Left ventricle myocardium inferior (tissue), 1 donor: ENCODE results near the gene COL4A5. TPM values are rescaled to one million over a fixed set of nuclear protein-coding genes. Genes with fewer than 3 reads are reported as not detected.

Source experiments
- DNase-seq: peaks from one replicate; pipeline ENCODE4 v3.0.0-alpha.2; 2020
- H3K27ac ChIP-seq: fragments of 200-600 bp; replicated peaks from 2 replicates; pipeline ENCODE4 v1.8.0; 2021
- H3K27me3 ChIP-seq: fragments of 200-600 bp; 2 replicates; pipeline ENCODE4 v1.8.0; 2021; ENCODE audit warnings: low read depth
- H3K36me3 ChIP-seq: fragments of 200-600 bp; 2 replicates; pipeline ENCODE4 v1.8.0; 2021
- H3K4me1 ChIP-seq: fragments of 200-600 bp; 2 replicates; pipeline ENCODE4 v1.8.0; 2021
- H3K4me3 ChIP-seq: fragments of 200-600 bp; 2 replicates; pipeline ENCODE4 v1.8.0; 2021; ENCODE audit warnings: mild to moderate bottlenecking, moderate library complexity
- H3K9me3 ChIP-seq: fragments of 200-600 bp; replicated peaks from 2 replicates; pipeline ENCODE4 v1.8.0; 2021
- intact Hi-C: fragments of 100-400 bp; cut with micrococcal nuclease; formaldehyde crosslinking; loops from one replicate; pipeline ENCODE4 v1.11.0; 2022
- total RNA-seq: library from RNA; stranded (reverse); fragmentation: NEBNext Ultra II Directional; extraction: Animal tissue kit (Norgen Biotek cat#: 25700); gene quantifications from one replicate; pipeline ENCODE4 v1.2.1, GENCODE V29; 2021
- TF ChIP-seq, protein P1 (sequence below): fragments of 200-600 bp; IDR thresholded peaks from 2 replicates; pipeline ENCODE4 v1.8.0; 2021; ENCODE audit warnings: antibody characterized with exemption, mild to moderate bottlenecking, borderline replicate concordance
- donor health status: DM: no; HTN: yes; CAD: no; lungs with severe emphysema.

Gene COL4A5
- total RNA-seq, 1 donor from 2014 or later: 10.8 TPM

DNA sequence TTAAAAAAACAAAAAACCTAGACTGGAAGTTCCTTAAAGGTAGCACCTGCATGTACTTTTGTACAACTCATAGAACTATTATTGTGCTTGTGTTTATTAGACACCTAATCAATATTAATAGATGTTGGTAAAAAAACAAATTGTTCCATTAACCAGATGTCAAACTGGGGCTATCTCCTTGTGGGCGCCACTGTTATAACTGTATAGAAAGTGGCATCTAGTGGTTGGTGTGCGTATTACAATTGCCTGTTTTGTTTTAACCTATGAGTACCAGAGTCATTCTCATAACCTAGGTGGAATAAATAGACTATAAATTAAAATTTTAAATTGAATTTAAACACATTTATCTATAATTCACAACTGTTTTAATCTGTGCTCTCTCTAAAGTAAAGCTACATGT is 97.4 kb downstream of the COL4A5 start:
- Histone ChIP-seq H3K27ac (no peak overlapping the region), H3K27me3 (no peaks in the 10 kb centered on the region), H3K4me1 (no peaks in the 10 kb centered on the region), H3K4me3 (no peak overlapping the region), H3K36me3 (no peaks in the 10 kb centered on the region), H3K9me3 (no peaks in the 10 kb centered on the region)
- DNase-seq: no peak
- intact Hi-C loops: loop anchor here (10.0 kb wide), 1 partner anchor 322 kb away; no protein-coding TSS in a partner anchor
- TF ChIP-seq, protein P1, sequence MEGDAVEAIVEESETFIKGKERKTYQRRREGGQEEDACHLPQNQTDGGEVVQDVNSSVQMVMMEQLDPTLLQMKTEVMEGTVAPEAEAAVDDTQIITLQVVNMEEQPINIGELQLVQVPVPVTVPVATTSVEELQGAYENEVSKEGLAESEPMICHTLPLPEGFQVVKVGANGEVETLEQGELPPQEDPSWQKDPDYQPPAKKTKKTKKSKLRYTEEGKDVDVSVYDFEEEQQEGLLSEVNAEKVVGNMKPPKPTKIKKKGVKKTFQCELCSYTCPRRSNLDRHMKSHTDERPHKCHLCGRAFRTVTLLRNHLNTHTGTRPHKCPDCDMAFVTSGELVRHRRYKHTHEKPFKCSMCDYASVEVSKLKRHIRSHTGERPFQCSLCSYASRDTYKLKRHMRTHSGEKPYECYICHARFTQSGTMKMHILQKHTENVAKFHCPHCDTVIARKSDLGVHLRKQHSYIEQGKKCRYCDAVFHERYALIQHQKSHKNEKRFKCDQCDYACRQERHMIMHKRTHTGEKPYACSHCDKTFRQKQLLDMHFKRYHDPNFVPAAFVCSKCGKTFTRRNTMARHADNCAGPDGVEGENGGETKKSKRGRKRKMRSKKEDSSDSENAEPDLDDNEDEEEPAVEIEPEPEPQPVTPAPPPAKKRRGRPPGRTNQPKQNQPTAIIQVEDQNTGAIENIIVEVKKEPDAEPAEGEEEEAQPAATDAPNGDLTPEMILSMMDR: peak; percentile 63

DNA sequence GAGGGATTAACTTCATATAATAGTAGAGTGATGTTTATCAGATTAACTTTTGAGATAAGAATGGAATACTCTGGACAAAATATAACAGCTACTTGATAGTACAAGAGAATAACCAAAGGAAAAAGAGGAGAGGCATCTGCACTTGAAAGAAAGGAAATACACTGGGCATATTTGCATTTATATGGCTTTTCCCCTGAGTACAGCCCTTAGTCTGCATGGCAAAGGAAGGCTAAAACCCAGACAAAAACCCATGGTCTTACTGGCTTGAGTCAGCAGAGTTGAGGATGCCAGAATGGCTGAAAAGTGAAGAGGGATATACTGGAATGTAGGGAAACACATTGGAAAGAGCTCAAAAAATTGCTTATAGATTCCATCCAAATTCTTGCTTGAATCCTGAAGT is 101.6 kb downstream of the COL4A5 start:
- no peak overlapping the region for H3K4me3 ChIP-seq
- DNase-seq: no peak
- intact Hi-C loops: no loop called here
- H3K27me3 ChIP-seq: no peaks in the 10 kb centered on the region
- H3K4me1 ChIP-seq: no peaks in the 10 kb centered on the region
- H3K36me3 ChIP-seq: no peaks in the 10 kb centered on the region
- no peak overlapping the region for H3K27ac ChIP-seq
- TF ChIP-seq, protein P1: no peak
- H3K9me3 ChIP-seq: no peaks in the 10 kb centered on the region

DNA sequence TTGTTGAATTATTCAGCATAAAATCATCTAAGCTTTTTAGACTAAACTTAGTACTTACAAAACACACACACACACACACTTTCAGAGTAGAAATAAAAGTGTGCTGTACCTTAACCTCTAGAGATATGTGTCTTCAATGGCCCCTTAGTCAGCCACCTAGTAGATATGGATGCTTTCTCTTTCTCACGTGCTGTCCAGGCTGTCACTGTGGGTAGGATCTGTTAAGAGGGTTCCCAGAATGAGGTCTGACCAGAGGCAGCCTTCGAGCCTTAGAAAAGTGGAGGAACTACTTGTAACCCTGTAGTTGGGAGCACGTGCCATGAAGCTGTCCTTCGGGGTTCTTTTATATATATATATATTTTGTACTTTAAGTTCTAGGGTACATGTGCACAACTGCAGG is 117.9 kb downstream of the COL4A5 start:
- Histone ChIP-seq H3K9me3 (no peaks in the 10 kb centered on the region), H3K4me3 (no peak overlapping the region), H3K4me1 (no peaks in the 10 kb centered on the region), H3K27me3 (no peaks in the 10 kb centered on the region), H3K27ac (no peak overlapping the region), H3K36me3 (no peaks in the 10 kb centered on the region)
- intact Hi-C loops: no loop called here
- TF ChIP-seq, protein P1: no peak
- no peak for DNase-seq

DNA sequence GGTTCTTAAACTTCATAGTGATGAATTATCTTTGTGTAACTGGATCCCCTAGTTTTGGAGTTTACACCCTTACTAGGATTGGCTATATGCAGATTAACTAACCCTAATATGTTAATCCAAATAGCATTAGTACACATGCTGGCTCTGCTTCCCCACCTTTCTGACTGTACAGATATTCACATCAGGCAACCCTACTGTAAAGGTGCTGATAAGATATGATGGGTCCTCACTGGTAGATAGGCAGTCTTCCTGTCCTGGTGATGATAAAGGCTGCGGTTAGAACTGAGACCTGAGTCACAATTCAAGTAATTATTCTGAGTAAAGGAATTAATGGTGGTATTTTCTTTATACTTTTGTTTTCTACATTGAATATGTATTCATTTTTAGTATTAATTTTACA is 118.6 kb downstream of the COL4A5 start:
- Histone ChIP-seq H3K4me1 (no peaks in the 10 kb centered on the region), H3K27me3 (no peaks in the 10 kb centered on the region), H3K27ac (no peak overlapping the region), H3K4me3 (no peak overlapping the region), H3K9me3 (no peaks in the 10 kb centered on the region), H3K36me3 (no peaks in the 10 kb centered on the region)
- no peak for DNase-seq
- intact Hi-C loops: no loop called here
- TF ChIP-seq, protein P1: no peak

DNA sequence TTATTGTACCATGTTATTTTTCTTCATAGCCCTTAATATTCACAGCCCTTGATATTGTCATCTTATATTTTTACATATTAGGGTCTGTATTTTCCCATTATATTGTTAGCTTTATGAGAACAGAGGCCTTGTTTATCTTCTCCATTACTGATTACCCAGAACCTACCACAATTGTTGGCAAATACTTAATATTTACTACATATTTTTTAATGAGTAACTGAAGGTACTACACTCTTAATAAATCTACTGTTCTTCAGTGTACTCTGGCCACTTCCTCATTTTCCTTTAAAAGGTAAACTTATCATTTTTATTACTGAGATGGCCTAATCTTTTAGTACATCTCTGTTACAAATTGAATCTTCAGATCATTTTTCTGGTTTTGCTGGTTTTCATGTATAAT is 133.5 kb downstream of the COL4A5 start:
- Histone ChIP-seq H3K9me3 (no peaks in the 10 kb centered on the region), H3K27me3 (no peaks in the 10 kb centered on the region), H3K4me1 (no peaks in the 10 kb centered on the region), H3K36me3 (no peaks in the 10 kb centered on the region), H3K27ac (no peak overlapping the region), H3K4me3 (no peak overlapping the region)
- TF ChIP-seq, protein P1: no peak
- intact Hi-C loops: no loop called here
- no peak for DNase-seq

DNA sequence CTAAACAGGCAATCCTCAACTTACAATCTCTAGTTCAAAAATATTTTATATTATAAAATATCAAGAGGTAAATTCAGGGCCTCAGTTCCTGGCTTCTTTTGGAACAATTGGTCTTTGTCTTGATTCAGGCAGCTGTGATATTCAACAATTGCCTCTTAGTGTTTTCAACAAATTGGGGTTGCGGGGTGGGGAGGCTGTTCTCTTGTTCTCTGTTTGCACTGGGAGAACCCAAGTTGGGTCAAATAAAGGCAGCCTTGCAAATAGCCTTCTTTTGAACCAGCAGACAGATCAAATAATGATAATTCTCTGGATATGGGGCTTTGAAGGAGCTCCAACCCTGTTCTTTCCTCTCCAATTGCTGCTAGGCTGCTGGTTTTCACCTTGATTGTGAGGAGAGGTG is 142.5 kb downstream of the COL4A5 start:
- Histone ChIP-seq H3K27me3 (no peaks in the 10 kb centered on the region), H3K4me1 (no peaks in the 10 kb centered on the region), H3K27ac (no peak overlapping the region), H3K9me3 (no peaks in the 10 kb centered on the region), H3K4me3 (no peak overlapping the region), H3K36me3 (no peaks in the 10 kb centered on the region)
- TF ChIP-seq, protein P1: no peak
- no peak for DNase-seq
- intact Hi-C loops: no loop called here
